HepG2 (cell line): ENCODE results near the gene MYO16.

Experiments used
- ARID5B ChIP-seq: IDR thresholded peaks from 2 replicates; pipeline ENCODE4 v1.4.0; 2020; ENCODE audit warnings: mild to moderate bottlenecking, missing genetic modification reagents
- CC2D1A ChIP-seq: sonication (generic); formaldehyde crosslinking; IDR thresholded peaks from 2 replicates; pipeline ENCODE4 v1.8.1; 2023; ENCODE audit warnings: mild to moderate bottlenecking, missing genetic modification reagents
- SYNCRIP ChIP-seq: fragments of 200-400 bp; formaldehyde crosslinking; IDR thresholded peaks from 2 replicates; pipeline ENCODE4 v1.6.1; 2018; ENCODE audit warnings: mild to moderate bottlenecking, low read depth, low read length; ENCODE audit not compliant: insufficient read depth
- TBP ChIP-seq: sonication (generic); formaldehyde crosslinking; IDR thresholded peaks from 2 replicates; pipeline ENCODE4 v1.5.0; 2020; ENCODE audit warnings: missing genetic modification reagents
- ZNF468 ChIP-seq: sonication (generic); formaldehyde crosslinking; IDR thresholded peaks from 2 replicates; pipeline ENCODE4 v1.8.0; 2022; ENCODE audit warnings: mild to moderate bottlenecking, moderate library complexity, missing genetic modification reagents

GRCh38 chr13:108594153-108594552 is 35.3 kb upstream of the MYO16 start:
- TF ChIP-seq TBP (CRISPR knock-in tag) (no peak), SYNCRIP (no peak), ARID5B (no peak), ZNF468 (no peak), CC2D1A (CRISPR knock-in tag) (no peak)
